K562 (cell line): ENCODE results near the gene GFI1B. TPM values are rescaled to one million over a fixed set of nuclear protein-coding genes. Genes with fewer than 3 reads are reported as not detected.
A peak's percentile ranks its signal among the peaks of the same experiment; 100 is the strongest.

Source experiments
- CC2D1A ChIP-seq: fragments of 450-650 bp; IDR thresholded peaks from 2 replicates; pipeline ENCODE4 v1.6.1; 2017; ENCODE audit warnings: mild to moderate bottlenecking
- CXXC5 ChIP-seq: fragments of 250-450 bp; sonication (Bioruptor Pico); IDR thresholded peaks from 2 replicates; pipeline ENCODE4 v1.8.0; 2022; ENCODE audit warnings: inconsistent platforms, mild to moderate bottlenecking, moderate library complexity
- E2F8 ChIP-seq: fragments of 450-650 bp; IDR thresholded peaks from 2 replicates; pipeline ENCODE4 v1.7.1; 2018; ENCODE audit warnings: mild to moderate bottlenecking, low read depth; ENCODE audit not compliant: partially characterized antibody
- HMG20A ChIP-seq: fragments of 450-650 bp; formaldehyde crosslinking; conservative IDR thresholded peaks from 2 replicates; pipeline ENCODE4 v1.4.0; 2020; ENCODE audit warnings: mild to moderate bottlenecking, mixed read lengths
- HSF4 ChIP-seq: fragments of 250-450 bp; sonication (Bioruptor Pico); IDR thresholded peaks from 2 replicates; pipeline ENCODE4 v2.1.2; 2022; ENCODE audit warnings: mild to moderate bottlenecking, moderate library complexity, borderline replicate concordance
- ILK ChIP-seq: fragments of 450-650 bp; IDR thresholded peaks from 2 replicates; pipeline ENCODE4 v1.6.1; 2016; ENCODE audit warnings: missing genetic modification characterization, low read depth, mild to moderate bottlenecking, missing compliant biosample characterization, moderate library complexity, borderline replicate concordance
- MBD1 ChIP-seq: fragments of 250-450 bp; sonication (Bioruptor Pico); IDR thresholded peaks from 2 replicates; pipeline ENCODE4 v1.8.0; 2022; ENCODE audit warnings: inconsistent platforms
- NFIC ChIP-seq: fragments of 450-650 bp; IDR thresholded peaks from 2 replicates; pipeline ENCODE4 v1.6.1; 2017; ENCODE audit warnings: mild to moderate bottlenecking, inconsistent platforms
- NR1H2 ChIP-seq: sonication (generic); formaldehyde crosslinking; IDR thresholded peaks from 2 replicates; pipeline ENCODE4 v1.4.0; 2020; ENCODE audit warnings: mild to moderate bottlenecking, missing genetic modification reagents
- NR3C1 ChIP-seq: sonication (generic); formaldehyde crosslinking; IDR thresholded peaks from 2 replicates; pipeline ENCODE4 v1.8.1; 2022; ENCODE audit warnings: missing genetic modification reagents
- POLR2A ChIP-seq: fragments of 450-650 bp; conservative IDR thresholded peaks from 2 replicates; pipeline ENCODE4 v1.6.1; 2016
- POLR3G ChIP-seq: IDR thresholded peaks from 2 replicates; pipeline ENCODE4 v1.6.1; 2011; ENCODE audit not compliant: insufficient read length, insufficient replicate concordance; ENCODE audit errors: extremely low read depth
- PURB ChIP-seq: sonication (generic); formaldehyde crosslinking; IDR thresholded peaks from 2 replicates; pipeline ENCODE4 v1.9.0; 2021; ENCODE audit warnings: low read depth, mild to moderate bottlenecking, missing genetic modification reagents
- SRSF9 ChIP-seq: fragments of 200-400 bp; formaldehyde crosslinking; IDR thresholded peaks from 2 replicates; pipeline ENCODE4 v1.6.1; 2017; ENCODE audit warnings: low read depth, low read length, borderline replicate concordance
- STAT6 ChIP-seq: sonication (generic); formaldehyde crosslinking; IDR thresholded peaks from 2 replicates; pipeline ENCODE4 v1.8.1; 2023; ENCODE audit warnings: mild to moderate bottlenecking, missing genetic modification reagents
- TEAD4 ChIP-seq, 2 experiments: sonication (generic) in 1 of 2; formaldehyde crosslinking in 1 of 2; IDR thresholded peaks; 2 replicates each; pipeline versions ENCODE4 v1.6.1 to v1.8.0; 2012 to 2022; ENCODE audit warnings: borderline replicate concordance in 1 of 2, inconsistent platforms in 1 of 2, low read length in 1 of 2, mild to moderate bottlenecking in 1 of 2, missing genetic modification reagents in 1 of 2
- ZNF175 ChIP-seq: fragments of 200-800 bp; sonication (Bioruptor generic); IDR thresholded peaks from 2 replicates; pipeline ENCODE4 v1.6.1; 2016; ENCODE audit warnings: low read depth, mild to moderate bottlenecking, missing genetic modification characterization, missing compliant biosample characterization
- ZNF384 ChIP-seq: IDR thresholded peaks from 2 replicates; pipeline ENCODE4 v1.6.1; 2012; ENCODE audit warnings: low read depth, low read length, improper control_type of control experiment
- ZNF583 ChIP-seq: fragments of 250-450 bp; sonication (Bioruptor Pico); IDR thresholded peaks from 2 replicates; pipeline ENCODE4 v1.4.0; 2020
- polyA plus RNA-seq, 8 experiments: library from polyadenylated mRNA; depleted of rRNA in 4 of 8; stranded (reverse) in 5 of 8; unstranded in 3 of 8; fragments of >200 nt; fragmentation: Nextera tagmentation in 2 of 8; fragmentation: Illumina TruSeq in 1 of 8; extraction: Ambion mirVana in 2 of 8; extraction: Trizol in 1 of 8; gene quantifications; 2 replicates each; pipeline versions ENCODE4 v1.2.1 to v1.2.3, GENCODE V29; 2011 to 2014; ENCODE audit warnings: inconsistent platforms in 1 of 8, missing spikeins in 1 of 8
- total RNA-seq, 7 experiments: library from RNA; depleted of rRNA in 6 of 7; stranded (reverse); fragments of >200 nt in 6 of 7; fragmentation: Illumina TruSeq in 2 of 7; extraction: Trizol in 2 of 7; gene quantifications; 2 replicates each; pipeline versions ENCODE4 v1.2.1 to v1.2.3, GENCODE V29; 2011 to 2021; ENCODE audit warnings: low replicate concordance in 1 of 7

Gene GFI1B
- total and polyA plus RNA-seq, 9 of the 15 experiments (the other 6 are each of a cell fraction or from before 2014, with no cell fraction given), result 8.0 to 75.7 (median 34.5) TPM

- peak; percentile 84 for TF ChIP-seq E2F8
- no peak for TF ChIP-seq HMG20A (CRISPR knock-in tag)
- no peak for TF ChIP-seq SRSF9
- no peak for TF ChIP-seq ILK
- peak; percentile 98 for TF ChIP-seq CXXC5 (CRISPR knock-in tag)
- no peak for TF ChIP-seq PURB (CRISPR knock-in tag)
- TF ChIP-seq MBD1 (CRISPR knock-in tag), result no peak
- peak; percentile 38; the same call in 1 of the 2 replicates for TF ChIP-seq TEAD4 (IDR thresholded peaks at IDR 0.05; ENCODE audit: low read length)
- TF ChIP-seq TEAD4 (CRISPR knock-in tag; IDR thresholded peaks at IDR 0.05; ENCODE audit: borderline replicate concordance), result no peak
- TF ChIP-seq NR3C1 (CRISPR knock-in tag), result no peak
- TF ChIP-seq HSF4 (CRISPR knock-in tag), result no peak
- TF ChIP-seq NR1H2 (CRISPR knock-in tag), result no peak
- TF ChIP-seq ZNF175 (CRISPR knock-in tag), result peak; percentile 55; the same call in 1 of the 2 replicates
- TF ChIP-seq ZNF583, result peak; percentile 24; the same call in 1 of the 2 replicates
- no peak for TF ChIP-seq STAT6
- peak; percentile 86 for TF ChIP-seq POLR2A
- no peak for TF ChIP-seq POLR3G
- TF ChIP-seq NFIC, result peak; percentile 43
- 0 out of 2 replicates have a peak, but pooled peaks have one; percentile 34 for TF ChIP-seq ZNF384
- peak; percentile 60 for TF ChIP-seq CC2D1A
Observed at GRCh38 chr9:132944294-132945185, 34.0 kb upstream of the GFI1B start, which contains the start of gene TSC1 (continued).
